SW 1271 (cell line): ENCODE results near the gene NYAP2.
A peak's percentile ranks its signal among the peaks of the same experiment; 100 is the strongest.

Experiments
- DNase-seq, 2 experiments: peaks; one replicate each; lab custom pipeline; 2025; lab: John Stamatoyannopoulos, UW

NYAP2 gene

DNA sequence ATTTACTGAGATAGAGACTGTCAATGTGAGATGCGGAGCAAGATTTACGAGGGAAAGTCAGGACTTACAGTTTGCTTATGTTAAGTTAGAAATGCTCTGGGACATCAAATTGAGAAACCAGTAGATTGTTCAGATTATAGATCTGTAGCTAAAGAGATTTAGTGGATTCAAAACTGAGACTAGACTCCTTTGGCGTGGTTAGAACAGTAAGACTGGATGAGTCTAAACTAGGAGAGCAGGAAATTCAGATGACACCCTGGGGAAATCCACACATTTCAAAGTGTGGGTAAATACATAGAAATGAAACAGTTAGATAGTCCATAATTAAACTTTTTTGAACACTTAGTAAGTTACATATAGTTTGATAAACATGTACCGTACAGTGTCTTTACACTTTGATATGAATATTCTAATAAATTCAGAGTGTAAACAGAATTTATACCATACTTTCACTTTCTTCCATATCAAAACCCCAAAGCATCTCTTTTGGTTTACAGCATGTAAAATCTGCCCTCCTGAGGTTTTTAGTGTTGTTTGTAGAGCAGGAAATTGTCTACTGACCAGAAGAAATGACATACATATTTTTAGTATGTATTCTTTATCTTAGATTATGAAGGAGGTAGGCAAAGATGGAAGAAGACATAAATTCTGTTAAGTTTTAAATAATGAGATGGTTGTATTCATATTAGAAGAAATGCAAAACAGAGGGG lies 231.5 kb downstream of the NYAP2 start:
- no peak for DNase-seq

GRCh38 chr2:225632351-225632750 lies 232.8 kb downstream of the NYAP2 start:
- no peak for DNase-seq

DNA sequence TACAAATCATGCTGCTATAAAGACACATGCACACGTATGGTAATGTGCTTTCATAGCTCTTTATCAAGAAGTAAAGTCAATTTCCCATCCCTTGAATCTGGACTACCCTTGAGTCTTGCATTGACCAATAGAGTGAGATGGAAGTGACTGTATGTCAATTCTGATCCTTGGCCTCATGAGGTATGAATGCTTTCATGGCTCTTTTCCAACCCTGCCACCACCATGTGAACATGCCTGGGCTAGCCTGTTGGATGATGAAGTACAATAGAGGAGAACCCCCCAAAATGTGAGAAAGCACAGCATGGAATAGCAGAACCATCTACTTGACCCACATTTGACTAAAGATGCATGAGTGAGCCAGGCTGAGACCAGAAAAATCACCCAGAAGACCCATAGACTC lies 237.0 kb downstream of the NYAP2 start:
- no peak for DNase-seq

- DNase-seq: no peak
Observed at GRCh38 chr2:225637259-225637658, 237.7 kb downstream of the NYAP2 start.

DNA sequence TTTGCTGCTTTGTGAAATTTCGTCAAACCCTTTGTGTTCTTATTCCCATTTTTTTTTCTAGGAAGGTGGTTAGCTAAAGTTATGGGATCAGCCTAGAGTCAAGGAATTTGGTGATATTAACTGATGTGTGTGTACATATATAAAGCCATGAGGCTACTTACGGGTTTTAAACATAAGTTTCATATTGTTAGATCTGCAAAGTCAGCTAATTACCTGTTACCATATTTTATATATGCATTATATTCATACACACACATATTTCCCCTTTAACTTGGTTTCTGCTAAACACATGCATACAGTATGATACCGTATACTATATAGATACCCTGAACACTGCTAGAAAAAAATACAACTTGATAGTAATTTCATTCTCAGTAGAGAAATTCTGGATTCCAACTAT lies 241.0 kb downstream of the NYAP2 start:
- DNase-seq: no peak

DNA sequence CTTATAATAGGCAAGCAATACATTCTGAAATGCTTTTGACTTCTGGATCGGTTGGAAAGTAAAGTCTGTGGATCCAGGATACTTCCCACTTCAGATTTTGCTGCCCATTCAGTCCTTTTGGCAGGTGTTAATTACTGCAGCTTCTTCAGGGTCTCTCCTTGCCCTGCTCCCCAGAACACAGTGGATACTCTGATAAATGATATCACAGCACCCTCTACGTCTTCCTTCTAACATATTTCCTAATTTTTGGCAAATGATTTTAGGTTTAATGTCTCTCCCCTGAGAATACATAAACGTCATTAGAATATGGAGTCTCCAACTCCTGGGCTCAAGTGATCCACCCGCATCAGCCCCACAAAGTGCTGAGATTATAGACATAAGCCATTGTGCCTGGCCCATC lies 249.8 kb downstream of the NYAP2 start:
- no peak for DNase-seq

GRCh38 chr2:225650041-225650440 lies 250.5 kb downstream of the NYAP2 start:
- DNase-seq: no peak

- peak in 1 of 2 experiments; percentile 42 for DNase-seq
Observed at GRCh38 chr2:225660262-225661131, 261.0 kb downstream of the NYAP2 start.

- no peak for DNase-seq
Observed at GRCh38 chr2:225662101-225662500, 262.6 kb downstream of the NYAP2 start.

- no peak for DNase-seq
Observed at GRCh38 chr2:225667445-225667844, 267.9 kb downstream of the NYAP2 start.

DNA sequence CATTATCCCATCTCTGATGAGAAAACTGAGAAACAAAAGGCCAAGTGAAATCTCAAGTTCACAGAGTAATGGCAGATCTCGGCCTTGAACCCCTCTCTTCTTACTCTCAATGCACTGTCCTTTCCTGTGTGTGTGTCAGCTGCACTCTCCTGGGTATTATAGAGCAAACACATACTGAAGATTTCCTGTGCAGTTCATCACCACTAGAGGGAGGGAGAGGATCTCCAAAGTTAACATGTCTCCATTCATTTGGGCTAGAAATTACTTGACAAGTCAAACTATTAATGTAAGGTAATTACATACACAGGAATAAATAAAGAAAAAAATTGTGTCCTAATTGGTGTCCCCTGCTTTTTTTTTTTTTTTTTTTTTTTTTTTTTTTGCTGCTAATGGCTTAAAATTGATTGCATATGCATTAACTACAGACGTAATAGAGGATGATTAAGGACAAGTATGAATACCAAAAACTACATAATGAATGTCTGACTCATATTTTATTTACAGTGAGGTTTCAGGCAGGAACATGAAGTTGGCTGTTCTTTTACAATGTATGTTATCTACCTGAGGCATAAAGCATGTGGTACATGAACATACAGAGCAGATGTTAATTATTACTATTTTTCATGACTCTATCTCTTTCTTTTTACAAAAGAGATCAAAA lies 269.2 kb downstream of the NYAP2 start:
- DNase-seq: peak; percentile 20 to 73

- DNase-seq: peak in 1 of 2 experiments; percentile 33
Observed at GRCh38 chr2:225670111-225670974, 270.8 kb downstream of the NYAP2 start.

DNA sequence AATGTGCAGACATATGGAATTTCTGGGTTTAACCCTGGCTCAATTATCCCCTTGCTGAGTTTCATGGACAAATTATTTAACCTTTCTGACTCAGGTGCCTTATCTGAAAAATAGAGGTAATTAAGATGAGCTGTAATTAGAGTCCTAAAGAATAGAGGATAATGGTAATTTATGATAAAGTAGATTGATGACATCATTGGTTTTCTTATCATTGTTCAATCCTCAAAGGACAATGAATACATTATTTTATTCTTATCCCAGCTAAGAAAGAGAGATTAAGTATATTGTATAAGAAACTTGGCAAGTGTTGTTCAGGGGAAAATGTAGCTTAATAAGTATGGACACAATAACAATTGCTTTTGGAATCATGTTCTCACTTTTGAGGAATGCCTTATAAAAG lies 279.3 kb downstream of the NYAP2 start:
- DNase-seq: no peak

DNA sequence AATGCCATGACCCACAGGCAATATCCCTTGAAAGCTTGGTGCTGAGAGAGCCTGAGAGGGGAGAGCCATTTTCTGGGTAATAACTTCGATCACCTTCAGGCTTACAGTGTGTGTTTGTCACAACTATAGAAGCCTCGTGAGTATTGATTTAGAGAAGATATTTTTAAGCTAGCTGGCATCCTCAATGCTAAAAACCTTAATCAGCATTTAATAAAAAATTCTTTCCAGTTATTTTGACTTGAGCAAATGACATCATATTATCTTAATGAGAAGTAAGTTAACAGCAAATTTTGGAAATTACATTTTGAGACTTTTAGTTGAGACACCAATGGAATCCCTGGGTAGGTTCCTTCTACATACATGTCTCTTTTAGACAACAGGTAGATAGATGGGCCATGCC lies 283.7 kb downstream of the NYAP2 start:
- DNase-seq: no peak

- DNase-seq: no peak
Observed at GRCh38 chr2:225690153-225690552, 290.6 kb downstream of the NYAP2 start.

GRCh38 chr2:225691711-225692110 lies 292.2 kb downstream of the NYAP2 start:
- DNase-seq: no peak

GRCh38 chr2:225693259-225693658 lies 293.7 kb downstream of the NYAP2 start:
- no peak for DNase-seq

GRCh38 chr2:225694664-225695063 lies 295.2 kb downstream of the NYAP2 start:
- DNase-seq: no peak

- DNase-seq: no peak
Observed at GRCh38 chr2:225697936-225698335, 298.4 kb downstream of the NYAP2 start.
